SU-DHL-6 (cell line): ENCODE measurements around the gene BRAT1.

ENCODE experiments used
- EZH2phosphoT487 ChIP-seq: fragments of 200-600 bp; sonication (generic), shearing (Covaris generic); conservative IDR thresholded peaks from 2 replicates; pipeline ENCODE4 v1.6.1; 2018; ENCODE audit warnings: mild to moderate bottlenecking, antibody characterized with exemption, low read length, moderate library complexity, mixed read lengths
- TF ChIP-seq, protein P1 (sequence below): fragments of 200-600 bp; sonication (generic); IDR thresholded peaks from one replicate; pipeline ENCODE4 v1.5.1; 2017; ENCODE audit warnings: antibody characterized with exemption, mild to moderate bottlenecking, low read length, moderate library complexity; ENCODE audit not compliant: insufficient read depth, poor library complexity, severe bottlenecking

DNA sequence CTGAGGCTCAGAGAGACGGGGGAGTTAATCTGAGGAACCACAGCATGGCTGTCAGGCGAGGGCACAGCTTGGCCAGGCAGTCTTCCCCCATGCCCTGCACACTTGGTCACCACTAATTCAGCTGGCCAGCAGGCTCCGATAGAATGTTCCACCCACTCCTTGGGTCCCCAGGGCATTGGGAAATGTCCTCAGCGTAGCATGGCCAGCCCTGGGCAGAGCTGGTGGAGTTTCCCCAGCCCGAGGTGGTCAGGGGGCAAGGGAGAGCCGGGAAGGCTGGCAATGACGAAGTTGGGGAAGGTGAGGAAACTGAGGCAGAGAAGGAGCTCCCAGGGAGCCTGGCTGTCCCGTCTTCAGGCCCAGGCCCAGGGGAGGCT is 67.1 kb downstream of the BRAT1 start:
- TF ChIP-seq, protein P1, sequence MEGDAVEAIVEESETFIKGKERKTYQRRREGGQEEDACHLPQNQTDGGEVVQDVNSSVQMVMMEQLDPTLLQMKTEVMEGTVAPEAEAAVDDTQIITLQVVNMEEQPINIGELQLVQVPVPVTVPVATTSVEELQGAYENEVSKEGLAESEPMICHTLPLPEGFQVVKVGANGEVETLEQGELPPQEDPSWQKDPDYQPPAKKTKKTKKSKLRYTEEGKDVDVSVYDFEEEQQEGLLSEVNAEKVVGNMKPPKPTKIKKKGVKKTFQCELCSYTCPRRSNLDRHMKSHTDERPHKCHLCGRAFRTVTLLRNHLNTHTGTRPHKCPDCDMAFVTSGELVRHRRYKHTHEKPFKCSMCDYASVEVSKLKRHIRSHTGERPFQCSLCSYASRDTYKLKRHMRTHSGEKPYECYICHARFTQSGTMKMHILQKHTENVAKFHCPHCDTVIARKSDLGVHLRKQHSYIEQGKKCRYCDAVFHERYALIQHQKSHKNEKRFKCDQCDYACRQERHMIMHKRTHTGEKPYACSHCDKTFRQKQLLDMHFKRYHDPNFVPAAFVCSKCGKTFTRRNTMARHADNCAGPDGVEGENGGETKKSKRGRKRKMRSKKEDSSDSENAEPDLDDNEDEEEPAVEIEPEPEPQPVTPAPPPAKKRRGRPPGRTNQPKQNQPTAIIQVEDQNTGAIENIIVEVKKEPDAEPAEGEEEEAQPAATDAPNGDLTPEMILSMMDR, result no peak
- no peak for TF ChIP-seq EZH2phosphoT487
